Measurements from ENCODE around the gene ATP1A4.

DNA sequence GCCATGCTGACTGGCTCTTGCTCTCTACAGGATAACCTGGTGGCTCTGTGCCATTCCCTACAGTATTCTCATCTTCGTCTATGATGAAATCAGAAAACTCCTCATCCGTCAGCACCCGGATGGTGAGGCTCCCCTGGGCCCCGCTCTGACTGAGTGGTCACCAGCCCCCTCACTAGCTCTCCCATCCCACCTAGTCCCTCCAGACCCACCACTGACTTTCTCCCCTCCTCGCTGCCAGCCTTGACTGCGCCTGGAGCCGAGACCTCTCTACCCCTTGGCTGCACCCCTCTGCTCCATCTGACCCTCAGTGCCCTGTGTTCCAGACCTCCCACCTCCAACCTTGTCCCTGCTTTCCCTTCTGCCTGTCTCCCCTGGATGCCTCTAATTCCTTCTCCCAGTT, 34.8 kb downstream of the ATP1A4 start:
- TF ChIP-seq POLR2A (IDR thresholded peaks at IDR 0.05; ENCODE audit: low read depth, low read length) (no peak), POLR2AphosphoS5 (IDR thresholded peaks at IDR 0.05; ENCODE audit: low read depth, low read length) (no peak), TAF1 (IDR thresholded peaks at IDR 0.05; ENCODE audit: borderline replicate concordance, low read depth, low read length) (no peak)

Data from GM12892 (cell line).